Caco-2 (cell line): ENCODE results near the gene MPZ. TPM values are rescaled to one million over a fixed set of nuclear protein-coding genes. Genes with fewer than 3 reads are reported as not detected.

Experiments used
- BruUV-seq: library from RNA; stranded (reverse); fragments of 400-500 nt; replicated peaks from 2 replicates; lab custom pipeline; 2021; lab: Mats Ljungman, UMichigan
- CTCF ChIA-PET: fragments of 300-600 bp; sonication (Branson Sonifier 250); formaldehyde crosslinking; loops from one replicate; lab custom pipeline; 2022; ENCODE audit warnings: antibody characterized with exemption; lab: Charles Lee
- POLR2A ChIA-PET: fragments of 300-600 bp; sonication (Branson Sonifier 250); formaldehyde crosslinking; loops from one replicate; lab custom pipeline; 2022; ENCODE audit warnings: antibody characterized with exemption; lab: Charles Lee
- DNase-seq, 2 experiments: peaks; one replicate each; pipeline versions ENCODE4 v3.0.0 to v3.0.0-alpha.2; 2020 to 2022
- H3K27me3 ChIP-seq: replicated peaks from 2 replicates; pipeline ENCODE4 v1.6.0; 2011; ENCODE audit warnings: low read length; ENCODE audit not compliant: control insufficient read depth, insufficient read depth
- H3K36me3 ChIP-seq: 2 replicates; pipeline ENCODE4 v1.5.1; 2011; ENCODE audit warnings: low read length; ENCODE audit not compliant: control insufficient read depth, insufficient read depth
- H3K4me1 ChIP-seq: fragments of 250-450 bp; sonication (Bioruptor Pico); 2 replicates; pipeline ENCODE4 v1.5.1; 2020; ENCODE audit warnings: mild to moderate bottlenecking
- H3K4me3 ChIP-seq: 2 replicates; pipeline ENCODE4 v1.5.1; 2011; ENCODE audit warnings: low read depth, mild to moderate bottlenecking, control low read depth, low read length
- H3K9me3 ChIP-seq: fragments of 250-450 bp; sonication (Bioruptor Pico); 2 replicates; pipeline ENCODE4 v1.5.1; 2020; ENCODE audit warnings: mild to moderate bottlenecking, moderate library complexity
- H3K27ac Mint-ChIP-seq: one replicate; pipeline ENCODE4 v1.8.0; 2022; ENCODE audit warnings: mixed read lengths; ENCODE audit not compliant: unreplicated experiment
- H3K27me3 Mint-ChIP-seq: one replicate; pipeline ENCODE4 v1.8.0; 2022; ENCODE audit warnings: mixed read lengths; ENCODE audit not compliant: insufficient read depth, unreplicated experiment
- H3K36me3 Mint-ChIP-seq: one replicate; pipeline ENCODE4 v1.8.0; 2022; ENCODE audit warnings: mild to moderate bottlenecking, mixed read lengths; ENCODE audit not compliant: insufficient read depth, unreplicated experiment
- H3K4me1 Mint-ChIP-seq: one replicate; pipeline ENCODE4 v1.8.0; 2022; ENCODE audit warnings: low read depth, mixed read lengths; ENCODE audit not compliant: unreplicated experiment
- H3K4me3 Mint-ChIP-seq: one replicate; pipeline ENCODE4 v1.8.0; 2022; ENCODE audit warnings: mild to moderate bottlenecking, moderate library complexity, mixed read lengths; ENCODE audit not compliant: unreplicated experiment
- H3K9me3 Mint-ChIP-seq: one replicate; pipeline ENCODE4 v1.8.0; 2022; ENCODE audit warnings: mixed read lengths; ENCODE audit not compliant: unreplicated experiment
- intact Hi-C: fragments of 100-400 bp; cut with micrococcal nuclease; formaldehyde crosslinking; loops from one replicate; pipeline ENCODE4 v1.10.0; 2022; ENCODE audit not compliant: unreplicated experiment
- total RNA-seq: library from RNA; stranded (reverse); gene quantifications from 2 replicates; pipeline ENCODE4 v1.2.3, GENCODE V29; 2022
- TF ChIP-seq, protein P1 (sequence below), 2 experiments: fragments of 200-600 bp in 1 of 2; IDR thresholded peaks; 1 replicate in 1 of 2; 2 replicates in 1 of 2; pipeline versions ENCODE4 v1.5.1 to v1.8.0; 2011 to 2022; ENCODE audit warnings: antibody characterized with exemption in 1 of 2, control low read depth in 1 of 2, inconsistent platforms in 1 of 2, low read depth in 1 of 2, low read length in 1 of 2, mild to moderate bottlenecking in 1 of 2, moderate library complexity in 1 of 2; ENCODE audit not compliant: insufficient read depth in 1 of 2, severe bottlenecking in 1 of 2, unreplicated experiment in 1 of 2

The MPZ gene
- total RNA-seq, 1 experiment from 2014 or later, result 0.20 TPM

DNA sequence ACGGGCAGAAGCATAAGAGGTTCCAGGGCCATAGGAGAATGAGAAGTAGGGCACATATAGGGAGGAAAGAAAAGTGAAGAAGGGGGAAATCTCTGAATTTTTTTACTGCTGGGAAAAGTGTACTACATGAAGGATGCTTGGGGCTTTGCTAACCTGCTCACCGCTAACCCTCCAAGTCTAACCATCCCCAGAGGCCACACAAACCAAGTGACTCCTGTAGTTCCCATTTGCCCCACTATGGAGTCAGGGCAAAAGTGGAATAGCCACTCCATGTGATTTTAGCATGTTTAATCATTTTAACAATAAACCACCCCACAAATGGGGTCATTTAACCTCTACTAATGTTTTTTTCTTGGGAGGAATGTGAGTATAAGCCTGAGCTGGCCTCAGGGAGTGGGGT is 24.7 kb downstream of the MPZ start:
- POLR2A ChIA-PET, result interaction anchor here (0.6 kb wide), 1 partner anchor 61 kb away, joined by 4 read pairs; no protein-coding TSS in a partner anchor
- intact Hi-C loops, result no loop called here
- peaks cover 14% of the 10 kb centered on the region for H3K4me1 Mint-ChIP-seq
- BruUV-seq, result no TSS peak
- H3K36me3 ChIP-seq, result no peaks in the 10 kb centered on the region
- TF ChIP-seq, protein P1, sequence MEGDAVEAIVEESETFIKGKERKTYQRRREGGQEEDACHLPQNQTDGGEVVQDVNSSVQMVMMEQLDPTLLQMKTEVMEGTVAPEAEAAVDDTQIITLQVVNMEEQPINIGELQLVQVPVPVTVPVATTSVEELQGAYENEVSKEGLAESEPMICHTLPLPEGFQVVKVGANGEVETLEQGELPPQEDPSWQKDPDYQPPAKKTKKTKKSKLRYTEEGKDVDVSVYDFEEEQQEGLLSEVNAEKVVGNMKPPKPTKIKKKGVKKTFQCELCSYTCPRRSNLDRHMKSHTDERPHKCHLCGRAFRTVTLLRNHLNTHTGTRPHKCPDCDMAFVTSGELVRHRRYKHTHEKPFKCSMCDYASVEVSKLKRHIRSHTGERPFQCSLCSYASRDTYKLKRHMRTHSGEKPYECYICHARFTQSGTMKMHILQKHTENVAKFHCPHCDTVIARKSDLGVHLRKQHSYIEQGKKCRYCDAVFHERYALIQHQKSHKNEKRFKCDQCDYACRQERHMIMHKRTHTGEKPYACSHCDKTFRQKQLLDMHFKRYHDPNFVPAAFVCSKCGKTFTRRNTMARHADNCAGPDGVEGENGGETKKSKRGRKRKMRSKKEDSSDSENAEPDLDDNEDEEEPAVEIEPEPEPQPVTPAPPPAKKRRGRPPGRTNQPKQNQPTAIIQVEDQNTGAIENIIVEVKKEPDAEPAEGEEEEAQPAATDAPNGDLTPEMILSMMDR (IDR thresholded peaks at IDR 0.05; ENCODE audit: insufficient read depth in 1 of 2, low read depth in 1 of 2, low read length in 1 of 2, severe bottlenecking in 1 of 2, unreplicated experiment in 1 of 2), result no peak
- H3K4me3 Mint-ChIP-seq, result no peak overlapping the region
- CTCF ChIA-PET, result interaction anchor here (0.8 kb wide), 1 partner anchor 58 kb away, joined by 3 read pairs; no protein-coding TSS in a partner anchor
- H3K4me1 ChIP-seq, result peaks cover 10% of the 10 kb centered on the region
- H3K36me3 Mint-ChIP-seq, result no peaks in the 10 kb centered on the region
- no peaks in the 10 kb centered on the region for H3K9me3 Mint-ChIP-seq
- no peaks in the 10 kb centered on the region for H3K27me3 Mint-ChIP-seq
- H3K4me3 ChIP-seq, result no peak overlapping the region
- no peaks in the 10 kb centered on the region for H3K27me3 ChIP-seq
- H3K27ac Mint-ChIP-seq, result no peak overlapping the region
- H3K9me3 ChIP-seq, result no peaks in the 10 kb centered on the region
- no peak for DNase-seq

- Mint-ChIP-seq H3K36me3 (no peaks in the 10 kb centered on the region), H3K27ac (no peak overlapping the region)
- BruUV-seq, result no TSS peak
Observed at GRCh38 chr1:161282991-161283390, 26.8 kb downstream of the MPZ start.

DNA sequence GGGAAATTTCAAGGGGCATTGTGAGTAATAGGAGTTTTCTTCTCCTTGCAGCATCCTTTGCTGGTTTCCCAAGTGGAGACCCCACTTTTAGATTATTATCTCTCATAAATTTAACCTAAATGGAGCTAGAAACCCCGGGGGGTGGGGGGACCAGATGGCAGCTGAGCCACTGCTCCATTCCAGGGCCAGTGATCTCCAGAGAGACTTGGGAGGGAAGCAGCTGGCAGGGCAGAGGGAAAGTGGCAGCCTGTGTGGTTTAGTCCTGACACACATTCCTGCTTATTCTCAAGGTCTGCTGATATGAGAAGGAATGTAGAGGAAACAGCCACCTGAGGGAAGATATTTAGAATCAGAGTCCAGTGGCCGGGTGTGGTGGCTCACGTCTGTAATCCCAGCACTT is 34.9 kb downstream of the MPZ start:
- TF ChIP-seq, protein P1 (IDR thresholded peaks at IDR 0.05; ENCODE audit: insufficient read depth in 1 of 2, low read depth in 1 of 2, low read length in 1 of 2, severe bottlenecking in 1 of 2, unreplicated experiment in 1 of 2), result no peak
- Histone ChIP-seq H3K4me1 (peaks cover 15% of the 10 kb centered on the region), H3K36me3 (no peaks in the 10 kb centered on the region), H3K4me3 (no peak overlapping the region), H3K9me3 (no peaks in the 10 kb centered on the region), H3K27me3 (no peaks in the 10 kb centered on the region)
- POLR2A ChIA-PET, result no interaction called here
- H3K9me3 Mint-ChIP-seq, result no peaks in the 10 kb centered on the region
- BruUV-seq, result no TSS peak
- H3K36me3 Mint-ChIP-seq, result no peaks in the 10 kb centered on the region
- no peak overlapping the region for H3K4me3 Mint-ChIP-seq
- intact Hi-C loops, result no loop called here
- H3K27ac Mint-ChIP-seq, result no peak overlapping the region
- CTCF ChIA-PET, result interaction anchor here (0.7 kb wide), 1 partner anchor 40 kb away, joined by 3 read pairs; no protein-coding TSS in a partner anchor
- DNase-seq, result no peak
- peaks cover 20% of the 10 kb centered on the region for H3K4me1 Mint-ChIP-seq
- H3K27me3 Mint-ChIP-seq, result no peaks in the 10 kb centered on the region

More at GRCh38 chr1:161282991-161283390, 26.8 kb downstream of the MPZ start:
- H3K36me3 ChIP-seq, result no peaks in the 10 kb centered on the region
- no peak overlapping the region for H3K4me3 ChIP-seq
- H3K4me1 Mint-ChIP-seq, result peaks cover 9% of the 10 kb centered on the region
- H3K27me3 ChIP-seq, result no peaks in the 10 kb centered on the region
- intact Hi-C loops, result no loop called here
- POLR2A ChIA-PET, result no interaction called here
- H3K9me3 ChIP-seq, result no peaks in the 10 kb centered on the region
- CTCF ChIA-PET, result no interaction called here
- no peak overlapping the region for H3K4me3 Mint-ChIP-seq
- peaks cover 9% of the 10 kb centered on the region for H3K4me1 ChIP-seq
- TF ChIP-seq, protein P1 (IDR thresholded peaks at IDR 0.05; ENCODE audit: insufficient read depth in 1 of 2, low read depth in 1 of 2, low read length in 1 of 2, severe bottlenecking in 1 of 2, unreplicated experiment in 1 of 2), result no peak
- H3K27me3 Mint-ChIP-seq, result no peaks in the 10 kb centered on the region
- H3K9me3 Mint-ChIP-seq, result no peaks in the 10 kb centered on the region
- no peak for DNase-seq
